ENCODE data around the gene ACADM. TPM values are rescaled to one million over a fixed set of nuclear protein-coding genes. Genes with fewer than 3 reads are reported as not detected.

ACADM gene
- total RNA-seq, 4 donors from 2014 or later = 45.9 to 71.5 (median 60.5) TPM

DNA sequence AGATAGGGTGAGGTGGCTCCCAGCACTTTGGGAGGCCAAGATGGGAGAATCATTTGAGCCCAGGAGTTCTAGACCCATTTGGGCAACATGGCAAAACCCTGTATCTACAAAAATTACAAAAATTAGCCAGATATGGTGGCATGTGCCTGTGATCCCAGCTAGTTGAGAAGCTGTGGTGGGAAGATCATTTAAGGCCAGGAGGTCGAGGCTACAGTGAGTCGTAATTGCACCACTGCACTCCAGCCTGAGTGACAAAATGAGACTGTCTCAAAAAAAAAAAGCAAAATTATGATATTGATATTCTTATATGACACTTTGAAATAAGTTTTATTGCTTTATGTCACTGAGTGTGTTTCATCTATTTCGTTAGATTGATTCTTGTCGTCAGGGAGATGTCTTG is 7.4 kb downstream of the ACADM start:
- Histone ChIP-seq H3K27ac (no peak overlapping the region), H3K36me3 (peaks cover 0 to 54% (median 0%) of the 10 kb centered on the region in 3 donors), H3K27me3 (no peaks in the 10 kb centered on the region), H3K4me3 (no peak overlapping the region), H3K9me3 (no peaks in the 10 kb centered on the region), H3K4me1 (peaks cover 0 to 8% (median 1%) of the 10 kb centered on the region in 3 donors)
- intact Hi-C loops (cut with DNase I) = no loop called here
- WGBS, 2 donors = 88% methylated on average over 4 of the region's 4 CpGs
- DNase-seq = no peak
- TF ChIP-seq POLR2A (IDR thresholded peaks at IDR 0.05) = no peak
- TF ChIP-seq, protein P1, sequence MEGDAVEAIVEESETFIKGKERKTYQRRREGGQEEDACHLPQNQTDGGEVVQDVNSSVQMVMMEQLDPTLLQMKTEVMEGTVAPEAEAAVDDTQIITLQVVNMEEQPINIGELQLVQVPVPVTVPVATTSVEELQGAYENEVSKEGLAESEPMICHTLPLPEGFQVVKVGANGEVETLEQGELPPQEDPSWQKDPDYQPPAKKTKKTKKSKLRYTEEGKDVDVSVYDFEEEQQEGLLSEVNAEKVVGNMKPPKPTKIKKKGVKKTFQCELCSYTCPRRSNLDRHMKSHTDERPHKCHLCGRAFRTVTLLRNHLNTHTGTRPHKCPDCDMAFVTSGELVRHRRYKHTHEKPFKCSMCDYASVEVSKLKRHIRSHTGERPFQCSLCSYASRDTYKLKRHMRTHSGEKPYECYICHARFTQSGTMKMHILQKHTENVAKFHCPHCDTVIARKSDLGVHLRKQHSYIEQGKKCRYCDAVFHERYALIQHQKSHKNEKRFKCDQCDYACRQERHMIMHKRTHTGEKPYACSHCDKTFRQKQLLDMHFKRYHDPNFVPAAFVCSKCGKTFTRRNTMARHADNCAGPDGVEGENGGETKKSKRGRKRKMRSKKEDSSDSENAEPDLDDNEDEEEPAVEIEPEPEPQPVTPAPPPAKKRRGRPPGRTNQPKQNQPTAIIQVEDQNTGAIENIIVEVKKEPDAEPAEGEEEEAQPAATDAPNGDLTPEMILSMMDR (IDR thresholded peaks at IDR 0.05) = no peak

DNA sequence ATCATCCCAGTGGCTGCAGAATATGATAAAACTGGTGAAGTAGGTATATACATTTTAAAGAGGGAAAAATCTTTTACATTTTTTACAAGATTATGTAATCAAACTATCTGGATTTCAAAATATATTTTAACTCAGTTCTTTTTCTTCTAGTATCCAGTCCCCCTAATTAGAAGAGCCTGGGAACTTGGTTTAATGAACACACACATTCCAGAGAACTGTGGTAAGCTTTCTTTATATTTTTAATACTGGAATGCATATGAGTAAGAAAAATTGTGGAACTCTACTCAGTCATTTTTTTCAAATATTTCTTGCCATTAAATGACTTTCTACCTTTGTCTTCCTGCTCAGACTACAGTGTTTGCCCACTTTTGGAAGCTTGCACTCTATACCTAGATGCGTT is 8.2 kb downstream of the ACADM start:
- peaks cover 0 to 62% (median 0%) of the 10 kb centered on the region in 3 donors for H3K36me3 ChIP-seq
- no peaks in the 10 kb centered on the region for H3K27me3 ChIP-seq
- no peak overlapping the region for H3K27ac ChIP-seq
- peaks cover 0 to 2% (median 0%) of the 10 kb centered on the region in 3 donors for H3K4me1 ChIP-seq
- no peak for DNase-seq
- TF ChIP-seq POLR2A (IDR thresholded peaks at IDR 0.05) = no peak
- TF ChIP-seq, protein P1 (IDR thresholded peaks at IDR 0.05) = no peak
- H3K4me3 ChIP-seq = no peak overlapping the region
- 86 to 100% methylated on average over 1 of the region's 1 CpG for WGBS, 2 donors
- no peaks in the 10 kb centered on the region for H3K9me3 ChIP-seq
- intact Hi-C loops (cut with DNase I) = no loop called here

GRCh38 chr1:75733661-75734060 is 9.2 kb downstream of the ACADM start:
- no peak for TF ChIP-seq POLR2A (IDR thresholded peaks at IDR 0.05)
- TF ChIP-seq, protein P1 (IDR thresholded peaks at IDR 0.05) = no peak
- WGBS, 2 donors = 90 to 92% methylated on average over 5 of the region's 5 CpGs
- intact Hi-C loops (cut with DNase I) = no loop called here

DNA sequence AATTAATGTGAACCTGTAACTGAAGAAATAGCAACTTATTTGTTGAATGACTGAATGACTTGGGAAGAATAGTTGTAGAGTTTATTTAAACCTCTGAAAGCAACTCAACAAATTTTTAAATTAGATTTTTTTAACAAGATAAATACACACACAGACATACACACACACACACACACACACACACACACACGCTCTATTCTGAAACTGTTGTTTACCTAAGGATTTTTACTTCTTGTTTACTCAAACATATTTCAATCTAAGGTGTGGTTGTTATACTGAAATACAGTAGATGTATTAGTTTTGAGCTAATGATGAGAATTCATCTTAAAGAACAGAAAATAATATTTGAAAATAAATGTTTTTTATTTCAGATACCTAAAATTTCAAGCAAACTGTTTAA is 11.5 kb downstream of the ACADM start:
- H3K4me3 ChIP-seq = no peak overlapping the region
- no peaks in the 10 kb centered on the region for H3K4me1 ChIP-seq
- H3K9me3 ChIP-seq = no peaks in the 10 kb centered on the region
- no peak overlapping the region for H3K27ac ChIP-seq
- no peak for DNase-seq
- TF ChIP-seq POLR2A (IDR thresholded peaks at IDR 0.05) = no peak
- TF ChIP-seq, protein P1 (IDR thresholded peaks at IDR 0.05) = no peak
- intact Hi-C loops (cut with DNase I) = no loop called here
- H3K27me3 ChIP-seq = no peaks in the 10 kb centered on the region
- H3K36me3 ChIP-seq = peaks cover 0 to 93% (median 4%) of the 10 kb centered on the region in 3 donors
- WGBS, 2 donors = 58 to 64% methylated on average over 1 of the region's 1 CpG

More at GRCh38 chr1:75733661-75734060, 9.2 kb downstream of the ACADM start:
- H3K36me3 ChIP-seq = peaks cover 0 to 72% (median 0%) of the 10 kb centered on the region in 3 donors
- H3K27me3 ChIP-seq = no peaks in the 10 kb centered on the region
- no peak overlapping the region for H3K27ac ChIP-seq
- H3K9me3 ChIP-seq = no peaks in the 10 kb centered on the region
- no peak overlapping the region for H3K4me3 ChIP-seq
- no peaks in the 10 kb centered on the region for H3K4me1 ChIP-seq
- no peak for DNase-seq

- intact Hi-C loops (cut with DNase I) = no loop called here
- no peak for TF ChIP-seq POLR2A (IDR thresholded peaks at IDR 0.05)
- TF ChIP-seq, protein P1 (IDR thresholded peaks at IDR 0.05) = no peak
- no peaks in the 10 kb centered on the region for H3K9me3 ChIP-seq
- no peak for DNase-seq
- H3K27me3 ChIP-seq = no peaks in the 10 kb centered on the region
- H3K36me3 ChIP-seq = peaks cover 0 to 86% (median 7%) of the 10 kb centered on the region in 3 donors
- H3K4me3 ChIP-seq = no peak overlapping the region
- no peaks in the 10 kb centered on the region for H3K4me1 ChIP-seq
- 87 to 90% methylated on average over 5 to 6 of the region's 6 CpGs for WGBS, 2 donors
- no peak overlapping the region for H3K27ac ChIP-seq
Observed at GRCh38 chr1:75742047-75742625, 17.6 kb downstream of the ACADM start.

All from esophagus squamous epithelium (tissue), 5 donors.